Measurements from ENCODE around the gene SHISA5. TPM values are rescaled to one million over a fixed set of nuclear protein-coding genes. Genes with fewer than 3 reads are reported as not detected.

SHISA5 gene
- total RNA-seq, 2 donors from 2014 or later, result 64.0 to 75.3 TPM

GRCh38 chr3:48422681-48423080 lies 81.3 kb downstream of the SHISA5 start:
- DNase-seq (ENCODE audit: low spot score in 2 of 2) (no peak), ATAC-seq (no peak)
- no peaks in the 10 kb centered on the region for H3K9me3 Mint-ChIP-seq
- H3K36me3 Mint-ChIP-seq, result no peaks in the 10 kb centered on the region
- H3K27ac Mint-ChIP-seq, result no peak overlapping the region

GRCh38 chr3:48422272-48422671 lies 81.7 kb downstream of the SHISA5 start:
- DNase-seq (ENCODE audit: low spot score in 2 of 2), result no peak
- peak in 1 of 2 donors; percentile 55 for ATAC-seq
- Mint-ChIP-seq H3K27ac (no peak overlapping the region), H3K36me3 (no peaks in the 10 kb centered on the region), H3K9me3 (no peaks in the 10 kb centered on the region)

GRCh38 chr3:48420561-48420960 lies 83.4 kb downstream of the SHISA5 start:
- Mint-ChIP-seq H3K36me3 (no peaks in the 10 kb centered on the region), H3K27ac (no peak overlapping the region), H3K9me3 (no peaks in the 10 kb centered on the region)
- no peak for DNase-seq (ENCODE audit: low spot score in 2 of 2)
- ATAC-seq, result no peak

GRCh38 chr3:48419597-48419996 lies 84.4 kb downstream of the SHISA5 start:
- Mint-ChIP-seq H3K36me3 (no peaks in the 10 kb centered on the region), H3K9me3 (no peaks in the 10 kb centered on the region), H3K27ac (no peak overlapping the region)
- ATAC-seq (no peak), DNase-seq (ENCODE audit: low spot score in 2 of 2) (no peak)

GRCh38 chr3:48419149-48419548 lies 84.8 kb downstream of the SHISA5 start:
- H3K9me3 Mint-ChIP-seq, result no peaks in the 10 kb centered on the region
- no peaks in the 10 kb centered on the region for H3K36me3 Mint-ChIP-seq
- no peak for DNase-seq (ENCODE audit: low spot score in 2 of 2)
- ATAC-seq, result no peak
- no peak overlapping the region for H3K27ac Mint-ChIP-seq

- ATAC-seq (no peak), DNase-seq (ENCODE audit: low spot score in 2 of 2) (no peak)
- Mint-ChIP-seq H3K27ac (no peak overlapping the region), H3K36me3 (no peaks in the 10 kb centered on the region), H3K9me3 (no peaks in the 10 kb centered on the region)
Observed at GRCh38 chr3:48418651-48419050, 85.3 kb downstream of the SHISA5 start.

- DNase-seq (ENCODE audit: low spot score in 2 of 2), result no peak
- H3K27ac Mint-ChIP-seq, result no peak overlapping the region
- H3K9me3 Mint-ChIP-seq, result no peaks in the 10 kb centered on the region
- ATAC-seq, result no peak
- no peaks in the 10 kb centered on the region for H3K36me3 Mint-ChIP-seq
Observed at GRCh38 chr3:48418140-48418539, 85.8 kb downstream of the SHISA5 start.

Other genes with a start within 250 kb of the SHISA5 start
- 10 to 100 TPM; 23.2 to 25.5 TPM for gene NME6, start 202.8 kb downstream of the SHISA5 start, total RNA-seq
- gene SPINK8, start 170.5 kb downstream of the SHISA5 start, total RNA-seq, result not detected
- gene FBXW12, start 132.0 kb downstream of the SHISA5 start, total RNA-seq, result not detected
- 1 to 10 TPM; 3.0 to 7.3 TPM for gene PLXNB1, start 74.1 kb downstream of the SHISA5 start, total RNA-seq
- 10 to 100 TPM; 21.7 to 27.1 TPM for gene CCDC51, start 64.1 kb downstream of the SHISA5 start, total RNA-seq
- 100 to 1,000 TPM; 168 to 307 TPM for gene TMA7, start 63.9 kb downstream of the SHISA5 start, total RNA-seq
- 10 to 100 TPM; 10.1 to 15.9 TPM for gene ATRIP, start 57.4 kb downstream of the SHISA5 start, total RNA-seq
- gene PFKFB4, start 52.6 kb upstream of the SHISA5 start, total RNA-seq, result 100 to 1,000 TPM in 1 of 2 donors, 1 to 10 TPM in 1; 6.3 to 139 TPM
- gene UCN2, start 59.6 kb upstream of the SHISA5 start, total RNA-seq, result under 1 TPM in 1 of 2 donors, not detected in 1; 0.21 TPM
- 1 to 10 TPM; 3.2 to 5.5 TPM for gene COL7A1, start 91.2 kb upstream of the SHISA5 start, total RNA-seq
- gene UQCRC1, start 105.5 kb upstream of the SHISA5 start, total RNA-seq, result 100 to 1,000 TPM; 257 to 269 TPM
- under 1 TPM in 1 of 2 donors, not detected in 1; 0.36 TPM for gene TMEM89, start 117.6 kb upstream of the SHISA5 start, total RNA-seq
- 100 to 1,000 TPM in 1 of 2 donors, 10 to 100 TPM in 1; 38.3 to 110 TPM for gene SLC26A6, start 131.3 kb upstream of the SHISA5 start, total RNA-seq
- gene CELSR3, start 158.7 kb upstream of the SHISA5 start, total RNA-seq, result 10 to 100 TPM; 12.6 to 13.1 TPM
- gene NCKIPSD, start 181.7 kb upstream of the SHISA5 start, total RNA-seq, result 10 to 100 TPM; 45.7 to 77.2 TPM
- gene IP6K2, start 213.0 kb upstream of the SHISA5 start, total RNA-seq, result 10 to 100 TPM; 53.8 to 73.5 TPM